Cardiac fibroblast (primary cell): Measurements from ENCODE around the gene RFX3.

ENCODE experiments used
- DNase-seq, 2 donors: peaks; one replicate each; pipeline versions ENCODE4 v3.0.0 to v3.0.0-alpha.2; 2010; ENCODE audit warnings: low read depth in 2 of 2
- H3K4me3 ChIP-seq, 2 donors: replicated peaks in 1 of 2; 1 replicate in 1 of 2; 2 replicates in 1 of 2; pipeline ENCODE4 v1.5.1; 2011; ENCODE audit warnings: low read depth in 2 of 2, low read length in 2 of 2, mild to moderate bottlenecking in 2 of 2, moderate library complexity in 1 of 2
- CTCF ChIP-seq: IDR thresholded peaks from one replicate; pipeline ENCODE4 v1.5.1; 2011; ENCODE audit warnings: low read depth, mild to moderate bottlenecking, low read length, inconsistent platforms

The RFX3 gene

GRCh38 chr9:3205421-3206095 is 320.2 kb downstream of the RFX3 start:
- H3K4me3 ChIP-seq, result no peak overlapping the region
- TF ChIP-seq CTCF, result no peak

GRCh38 chr9:3200331-3200774 is 325.4 kb downstream of the RFX3 start:
- peak in 1 of 2 donors; percentile 72 for DNase-seq
- no peak for TF ChIP-seq CTCF
- H3K4me3 ChIP-seq, result no peak overlapping the region

More at GRCh38 chr9:3205421-3206095, 320.2 kb downstream of the RFX3 start:
- DNase-seq, result no peak

- no peak for DNase-seq
- no peak overlapping the region for H3K4me3 ChIP-seq
- TF ChIP-seq CTCF, result no peak
Observed at GRCh38 chr9:3193791-3194190, 332.0 kb downstream of the RFX3 start.

DNA sequence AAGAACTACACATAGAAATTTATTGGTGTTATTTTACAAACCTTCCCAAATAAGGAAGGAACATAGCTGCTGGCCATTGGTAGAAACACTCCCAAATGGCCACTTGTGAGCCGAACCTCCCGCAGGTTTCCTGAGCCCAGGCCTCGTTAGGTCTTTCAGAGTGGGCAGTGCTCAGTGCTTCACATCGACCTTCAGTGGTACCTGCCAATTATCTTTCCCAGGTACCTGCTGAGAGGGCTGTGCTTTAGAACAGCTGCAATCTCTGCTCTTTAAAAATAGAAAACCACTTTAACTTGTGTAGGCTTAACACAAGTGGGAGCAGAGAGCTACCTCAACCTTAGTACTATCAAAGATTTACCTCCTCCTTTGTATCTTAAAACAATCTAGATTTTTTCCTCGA is 334.1 kb downstream of the RFX3 start:
- no peak for TF ChIP-seq CTCF
- no peak for DNase-seq

GRCh38 chr9:3189113-3189861 is 336.5 kb downstream of the RFX3 start:
- TF ChIP-seq CTCF, result no peak
- H3K4me3 ChIP-seq, result no peak overlapping the region
- no peak for DNase-seq

More for the DNA sequence above, 334.1 kb downstream of the RFX3 start:
- no peak overlapping the region for H3K4me3 ChIP-seq

- no peak overlapping the region for H3K4me3 ChIP-seq
- DNase-seq, result no peak
- TF ChIP-seq CTCF, result no peak
Observed at GRCh38 chr9:3186751-3187150, 339.1 kb downstream of the RFX3 start.
